Neural cell (in vitro differentiated cells): ENCODE results near the gene MYOG.

Experiments used
- EZH2 ChIP-seq: fragments of 200-600, 300-800 bp; shearing (Covaris generic), sonication (generic); IDR thresholded peaks from 2 replicates; pipeline ENCODE4 v1.6.1; 2014; ENCODE audit warnings: antibody characterized with exemption, low read length, borderline replicate concordance, mild to moderate bottlenecking; ENCODE audit not compliant: insufficient read depth, poor library complexity, severe bottlenecking
- POLR2AphosphoS5 ChIP-seq: IDR thresholded peaks from 2 replicates; pipeline ENCODE4 v1.6.1; 2012
- RAD21 ChIP-seq: fragments of 450-650 bp; conservative IDR thresholded peaks from 2 replicates; pipeline ENCODE4 v1.6.1; 2014; ENCODE audit warnings: antibody characterized with exemption, mild to moderate bottlenecking, moderate library complexity
- SMC3 ChIP-seq: fragments of 450-650 bp; conservative IDR thresholded peaks from 2 replicates; pipeline ENCODE4 v1.6.1; 2014; ENCODE audit warnings: antibody characterized with exemption, mild to moderate bottlenecking, moderate library complexity; ENCODE audit not compliant: poor library complexity
- TF ChIP-seq, protein P1 (sequence below): fragments of 450-650 bp; IDR thresholded peaks from 2 replicates; pipeline ENCODE4 v1.5.1; 2014; ENCODE audit warnings: antibody characterized with exemption, mild to moderate bottlenecking, moderate library complexity; ENCODE audit not compliant: poor library complexity, severe bottlenecking

DNA sequence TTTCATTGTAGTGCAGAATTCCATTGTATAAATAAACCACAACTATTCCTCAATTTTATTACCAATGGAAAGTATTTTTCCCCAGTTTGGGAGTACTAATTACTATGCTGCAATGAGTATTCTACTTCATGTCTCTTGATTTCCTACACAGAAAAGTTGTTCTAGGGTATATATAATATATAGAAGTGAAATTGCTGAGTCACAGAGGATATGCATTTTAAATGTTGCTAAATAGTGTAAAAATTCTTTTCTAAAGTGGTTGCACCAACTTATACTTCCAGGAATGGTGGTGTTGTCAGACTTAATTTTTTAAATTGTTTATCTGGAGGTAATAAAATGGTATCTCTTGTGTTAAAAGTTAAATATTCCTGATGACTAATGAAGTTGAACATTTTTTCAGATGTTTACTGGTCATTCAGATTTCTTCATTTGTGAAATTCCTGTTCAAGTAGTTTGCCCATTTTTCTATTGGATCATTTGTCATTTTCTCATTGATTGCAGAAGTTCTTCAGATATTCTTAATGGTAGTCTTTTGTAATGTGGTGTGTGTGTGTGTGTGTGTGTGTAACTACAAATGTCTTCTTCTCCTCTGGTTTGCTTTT, 19.1 kb upstream of the MYOG start:
- TF ChIP-seq POLR2AphosphoS5: no peak
- no peak for TF ChIP-seq EZH2
- TF ChIP-seq SMC3: no peak
- TF ChIP-seq, protein P1, sequence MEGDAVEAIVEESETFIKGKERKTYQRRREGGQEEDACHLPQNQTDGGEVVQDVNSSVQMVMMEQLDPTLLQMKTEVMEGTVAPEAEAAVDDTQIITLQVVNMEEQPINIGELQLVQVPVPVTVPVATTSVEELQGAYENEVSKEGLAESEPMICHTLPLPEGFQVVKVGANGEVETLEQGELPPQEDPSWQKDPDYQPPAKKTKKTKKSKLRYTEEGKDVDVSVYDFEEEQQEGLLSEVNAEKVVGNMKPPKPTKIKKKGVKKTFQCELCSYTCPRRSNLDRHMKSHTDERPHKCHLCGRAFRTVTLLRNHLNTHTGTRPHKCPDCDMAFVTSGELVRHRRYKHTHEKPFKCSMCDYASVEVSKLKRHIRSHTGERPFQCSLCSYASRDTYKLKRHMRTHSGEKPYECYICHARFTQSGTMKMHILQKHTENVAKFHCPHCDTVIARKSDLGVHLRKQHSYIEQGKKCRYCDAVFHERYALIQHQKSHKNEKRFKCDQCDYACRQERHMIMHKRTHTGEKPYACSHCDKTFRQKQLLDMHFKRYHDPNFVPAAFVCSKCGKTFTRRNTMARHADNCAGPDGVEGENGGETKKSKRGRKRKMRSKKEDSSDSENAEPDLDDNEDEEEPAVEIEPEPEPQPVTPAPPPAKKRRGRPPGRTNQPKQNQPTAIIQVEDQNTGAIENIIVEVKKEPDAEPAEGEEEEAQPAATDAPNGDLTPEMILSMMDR: no peak
- no peak for TF ChIP-seq RAD21
